SK-N-SH (cell line): ENCODE data around the gene NR1I2. TPM values are rescaled to one million over a fixed set of nuclear protein-coding genes. Genes with fewer than 3 reads are reported as not detected.

Experiments
- CTCF ChIA-PET: fragments of 300-600, 350-600 bp; formaldehyde crosslinking; extraction: SDS; loops from one replicate; lab custom pipeline; 2021; lab: Yijun Ruan, JAX
- POLR2A ChIA-PET: fragments of 350-600 bp; sonication (Branson Sonifier 250); formaldehyde crosslinking; extraction: SDS; loops from one replicate; lab custom pipeline; 2020; ENCODE audit warnings: antibody characterized with exemption, inconsistent platforms; lab: Yijun Ruan, JAX
- DNase-seq: peaks from one replicate; pipeline ENCODE4 v3.0.0; 2012
- H2AFZ ChIP-seq: fragments of 200-600 bp; sonication (generic); 2 replicates; pipeline ENCODE4 v1.8.1; 2016; ENCODE audit warnings: antibody characterized with exemption, mild to moderate bottlenecking, low read depth
- H3F3A ChIP-seq: fragments of 200-600 bp; sonication (generic); replicated peaks from 2 replicates; pipeline ENCODE3; 2016; ENCODE audit warnings: antibody characterized with exemption, mild to moderate bottlenecking; ENCODE audit not compliant: insufficient read depth
- H3K27ac ChIP-seq, 2 experiments: fragments of 200-500 bp in 1 of 2; fragments of 200-600 bp in 1 of 2; sonication (Bioruptor generic) in 1 of 2; sonication (generic), shearing (Covaris generic) in 1 of 2; 2 replicates each; pipeline versions ENCODE4 v1.5.1 to v1.6.1; 2014 to 2016; ENCODE audit warnings: low read depth in 2 of 2, inconsistent platforms in 1 of 2, low read length in 1 of 2, mild to moderate bottlenecking in 1 of 2, mixed read lengths in 1 of 2
- H3K27me3 ChIP-seq: fragments of 200-600 bp; sonication (generic), shearing (Covaris generic); 2 replicates; pipeline ENCODE4 v1.6.1; 2016; ENCODE audit warnings: mixed run types; ENCODE audit not compliant: insufficient read depth
- H3K36me3 ChIP-seq, 2 experiments: fragments of 200-500 bp in 1 of 2; fragments of 200-600 bp in 1 of 2; sonication (Bioruptor generic) in 1 of 2; sonication (generic) in 1 of 2; replicated peaks in 1 of 2; 2 replicates each; pipeline versions ENCODE3 to v1.5.1; 2014 to 2016; ENCODE audit warnings: low read length in 1 of 2, mild to moderate bottlenecking in 1 of 2; ENCODE audit not compliant: insufficient read depth in 2 of 2, control insufficient read depth in 1 of 2
- H3K4me1 ChIP-seq, 2 experiments: fragments of 200-500 bp in 1 of 2; fragments of 200-600 bp in 1 of 2; sonication (Bioruptor generic) in 1 of 2; sonication (generic), shearing (Covaris generic) in 1 of 2; 2 replicates each; pipeline versions ENCODE4 v1.5.1 to v1.6.1; 2014 to 2016; ENCODE audit warnings: low read depth in 1 of 2, low read length in 1 of 2, mixed run types in 1 of 2; ENCODE audit not compliant: insufficient read depth in 2 of 2, control insufficient read depth in 1 of 2
- H3K4me2 ChIP-seq: fragments of 200-600 bp; sonication (generic), shearing (Covaris generic); 2 replicates; pipeline ENCODE4 v1.6.1; 2017; ENCODE audit warnings: mixed run types
- H3K4me3 ChIP-seq, 2 experiments: fragments of 200-500 bp in 1 of 2; fragments of 200-600 bp in 1 of 2; sonication (Bioruptor generic) in 1 of 2; sonication (generic), shearing (Covaris generic) in 1 of 2; 2 replicates each; pipeline versions ENCODE4 v1.5.1 to v1.8.1; 2014 to 2016; ENCODE audit warnings: low read depth in 2 of 2, inconsistent platforms in 1 of 2, low read length in 1 of 2, mild to moderate bottlenecking in 1 of 2, mixed read lengths in 1 of 2, moderate library complexity in 1 of 2
- H3K79me2 ChIP-seq: fragments of 200-600 bp; sonication (generic); 2 replicates; pipeline ENCODE4 v1.8.1; 2017; ENCODE audit warnings: mild to moderate bottlenecking; ENCODE audit not compliant: insufficient read depth
- H3K9ac ChIP-seq: fragments of 200-600 bp; sonication (generic); 2 replicates; pipeline ENCODE4 v1.6.1; 2017; ENCODE audit warnings: mixed run types
- H3K9me2 ChIP-seq: fragments of 200-600 bp; sonication (generic); 2 replicates; pipeline ENCODE4 v1.6.1; 2017; ENCODE audit warnings: mixed run types
- H3K9me3 ChIP-seq: fragments of 200-600 bp; sonication (generic); 2 replicates; pipeline ENCODE4 v1.6.1; 2017; ENCODE audit warnings: mixed run types, mild to moderate bottlenecking, moderate library complexity
- H4K20me1 ChIP-seq: fragments of 200-600 bp; sonication (generic); 2 replicates; pipeline ENCODE4 v1.6.1; 2017; ENCODE audit warnings: mild to moderate bottlenecking, mixed run types; ENCODE audit not compliant: insufficient read depth
- CHD2 ChIP-seq: fragments of 150-350 bp; IDR thresholded peaks from 2 replicates; pipeline ENCODE4 v1.6.1; 2018; ENCODE audit warnings: low read length; ENCODE audit not compliant: partially characterized antibody
- FOXJ3 ChIP-seq: sonication (generic); formaldehyde crosslinking; IDR thresholded peaks from 2 replicates; pipeline ENCODE4 v1.5.1; 2020; ENCODE audit warnings: mild to moderate bottlenecking, missing genetic modification reagents
- FOXM1 ChIP-seq: IDR thresholded peaks from 2 replicates; pipeline ENCODE4 v1.4.0; 2012; ENCODE audit warnings: low read depth, mild to moderate bottlenecking
- GABPA ChIP-seq: IDR thresholded peaks from 2 replicates; pipeline ENCODE4 v1.4.0; 2012; ENCODE audit warnings: low read depth, mild to moderate bottlenecking
- GATA2 ChIP-seq: sonication (generic); formaldehyde crosslinking; IDR thresholded peaks from 2 replicates; pipeline ENCODE4 v1.5.0; 2020; ENCODE audit warnings: mild to moderate bottlenecking, missing genetic modification reagents
- MEF2A ChIP-seq: IDR thresholded peaks from 2 replicates; pipeline ENCODE4 v1.4.0; 2012; ENCODE audit warnings: low read depth, borderline replicate concordance
- MXI1 ChIP-seq: IDR thresholded peaks from 2 replicates; pipeline ENCODE4 v1.6.1; 2012; ENCODE audit warnings: mild to moderate bottlenecking, low read depth, low read length, improper control_type of control experiment
- NFIC ChIP-seq: IDR thresholded peaks from 2 replicates; pipeline ENCODE4 v1.4.0; 2012; ENCODE audit warnings: borderline replicate concordance
- NRF1 ChIP-seq: IDR thresholded peaks from 2 replicates; pipeline ENCODE4 v1.6.1; 2012; ENCODE audit warnings: low read depth, mild to moderate bottlenecking, low read length
- RCOR1 ChIP-seq: fragments of 150-350 bp; IDR thresholded peaks from 2 replicates; pipeline ENCODE4 v1.6.1; 2017; ENCODE audit warnings: antibody characterized with exemption, low read length
- SIN3A ChIP-seq: IDR thresholded peaks from 2 replicates; pipeline ENCODE4 v1.6.1; 2012; ENCODE audit warnings: low read depth, mild to moderate bottlenecking, low read length, moderate library complexity, borderline replicate concordance
- TCF12 ChIP-seq: IDR thresholded peaks from 2 replicates; pipeline ENCODE4 v1.4.0; 2012
- TEAD4 ChIP-seq: IDR thresholded peaks from 2 replicates; pipeline ENCODE4 v1.4.0; 2012; ENCODE audit warnings: mild to moderate bottlenecking, borderline replicate concordance; ENCODE audit not compliant: insufficient read depth
- YY1 ChIP-seq: IDR thresholded peaks from 2 replicates; pipeline ENCODE4 v1.4.0; 2012; ENCODE audit warnings: low read depth, mild to moderate bottlenecking
- WGBS: methylation state at CpG from one replicate; pipeline ENCODE4 v1.1.6; 2017; ENCODE audit warnings: low lambda C conversion rate; 5-methylcytosine and 5-hydroxymethylcytosine counted together
- polyA plus RNA-seq, 3 experiments: library from polyadenylated mRNA; depleted of rRNA; stranded (reverse); fragments of >200 nt; gene quantifications; 2 replicates each; pipeline ENCODE4 v1.2.3, GENCODE V29; 2012
- TF ChIP-seq, protein P1 (sequence below): IDR thresholded peaks from 2 replicates; pipeline ENCODE4; 2012
- TF ChIP-seq, protein P2 (sequence below): fragments of 200-600 bp; sonication (generic); IDR thresholded peaks from 2 replicates; pipeline ENCODE4 v1.6.1; 2017; ENCODE audit warnings: antibody characterized with exemption, mild to moderate bottlenecking, moderate library complexity
- TF ChIP-seq, protein P3 (sequence below): IDR thresholded peaks from 2 replicates; pipeline ENCODE4 v1.4.0; 2012; ENCODE audit warnings: low read depth, borderline replicate concordance
- TF ChIP-seq, protein P4 (sequence below): IDR thresholded peaks from 2 replicates; pipeline ENCODE4 v1.4.0; 2012; ENCODE audit warnings: low read depth, borderline replicate concordance
- TF ChIP-seq, protein P5 (sequence below): IDR thresholded peaks from 2 replicates; pipeline ENCODE4 v1.4.0; 2012; ENCODE audit warnings: low read depth

Gene NR1I2
- polyA plus RNA-seq, 1 of the 3 experiments (the other 2 are of a cell fraction), result 0.03 TPM

DNA sequence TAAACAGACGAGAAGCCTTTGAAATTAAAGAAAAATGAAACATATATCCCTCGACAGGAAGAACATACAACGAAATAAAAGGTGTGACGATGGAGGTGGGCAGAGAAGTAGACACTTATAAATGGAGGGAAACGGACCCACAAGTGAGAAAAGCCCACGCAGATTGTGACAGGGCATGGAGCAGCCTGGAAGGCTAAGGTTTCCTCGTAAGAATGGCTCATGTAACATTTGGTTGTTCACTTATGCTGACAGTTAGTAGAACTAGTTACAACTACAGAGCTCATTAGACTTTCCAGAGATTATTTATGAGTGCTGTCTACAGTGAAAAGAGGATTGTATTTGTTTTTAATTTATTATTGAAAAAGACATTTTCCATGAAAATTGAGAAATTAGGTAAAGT lies 82.6 kb downstream of the NR1I2 start:
- WGBS, result 98% methylated on average over 7 of the region's 7 CpGs
- CTCF ChIA-PET, result interaction anchor here (1.8 kb wide), 1 partner anchor 27 kb away, joined by 5 read pairs; no protein-coding TSS in a partner anchor
- no peak for DNase-seq
- Histone ChIP-seq H4K20me1 (no peaks in the 10 kb centered on the region), H3K4me1 (no peaks in the 10 kb centered on the region), H2AFZ (no peak overlapping the region), H3K9me3 (no peaks in the 10 kb centered on the region), H3K27me3 (no peaks in the 10 kb centered on the region), H3K4me3 (no peak overlapping the region), H3K4me2 (no peak overlapping the region), H3K9ac (no peak overlapping the region), H3K9me2 (no peaks in the 10 kb centered on the region), H3F3A (peaks cover 3% of the 10 kb centered on the region), H3K36me3 (peaks cover 38 to 60% of the 10 kb centered on the region in 2 experiments), H3K27ac (no peak overlapping the region), H3K79me2 (peaks cover 6% of the 10 kb centered on the region; the same call in 1 of the 2 replicates)
- no peak for TF ChIP-seq NFIC
- no peak for TF ChIP-seq FOXJ3 (CRISPR knock-in tag)
- TF ChIP-seq GATA2 (CRISPR knock-in tag), result no peak
- no peak for TF ChIP-seq TCF12
- no peak for TF ChIP-seq RCOR1
- TF ChIP-seq GABPA, result no peak
- TF ChIP-seq, protein P1, sequence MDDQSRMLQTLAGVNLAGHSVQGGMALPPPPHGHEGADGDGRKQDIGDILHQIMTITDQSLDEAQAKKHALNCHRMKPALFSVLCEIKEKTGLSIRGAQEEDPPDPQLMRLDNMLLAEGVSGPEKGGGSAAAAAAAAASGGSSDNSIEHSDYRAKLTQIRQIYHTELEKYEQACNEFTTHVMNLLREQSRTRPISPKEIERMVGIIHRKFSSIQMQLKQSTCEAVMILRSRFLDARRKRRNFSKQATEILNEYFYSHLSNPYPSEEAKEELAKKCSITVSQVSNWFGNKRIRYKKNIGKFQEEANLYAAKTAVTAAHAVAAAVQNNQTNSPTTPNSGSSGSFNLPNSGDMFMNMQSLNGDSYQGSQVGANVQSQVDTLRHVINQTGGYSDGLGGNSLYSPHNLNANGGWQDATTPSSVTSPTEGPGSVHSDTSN, result no peak
- TF ChIP-seq, protein P2, sequence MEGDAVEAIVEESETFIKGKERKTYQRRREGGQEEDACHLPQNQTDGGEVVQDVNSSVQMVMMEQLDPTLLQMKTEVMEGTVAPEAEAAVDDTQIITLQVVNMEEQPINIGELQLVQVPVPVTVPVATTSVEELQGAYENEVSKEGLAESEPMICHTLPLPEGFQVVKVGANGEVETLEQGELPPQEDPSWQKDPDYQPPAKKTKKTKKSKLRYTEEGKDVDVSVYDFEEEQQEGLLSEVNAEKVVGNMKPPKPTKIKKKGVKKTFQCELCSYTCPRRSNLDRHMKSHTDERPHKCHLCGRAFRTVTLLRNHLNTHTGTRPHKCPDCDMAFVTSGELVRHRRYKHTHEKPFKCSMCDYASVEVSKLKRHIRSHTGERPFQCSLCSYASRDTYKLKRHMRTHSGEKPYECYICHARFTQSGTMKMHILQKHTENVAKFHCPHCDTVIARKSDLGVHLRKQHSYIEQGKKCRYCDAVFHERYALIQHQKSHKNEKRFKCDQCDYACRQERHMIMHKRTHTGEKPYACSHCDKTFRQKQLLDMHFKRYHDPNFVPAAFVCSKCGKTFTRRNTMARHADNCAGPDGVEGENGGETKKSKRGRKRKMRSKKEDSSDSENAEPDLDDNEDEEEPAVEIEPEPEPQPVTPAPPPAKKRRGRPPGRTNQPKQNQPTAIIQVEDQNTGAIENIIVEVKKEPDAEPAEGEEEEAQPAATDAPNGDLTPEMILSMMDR, result no peak
- TF ChIP-seq, protein P3, sequence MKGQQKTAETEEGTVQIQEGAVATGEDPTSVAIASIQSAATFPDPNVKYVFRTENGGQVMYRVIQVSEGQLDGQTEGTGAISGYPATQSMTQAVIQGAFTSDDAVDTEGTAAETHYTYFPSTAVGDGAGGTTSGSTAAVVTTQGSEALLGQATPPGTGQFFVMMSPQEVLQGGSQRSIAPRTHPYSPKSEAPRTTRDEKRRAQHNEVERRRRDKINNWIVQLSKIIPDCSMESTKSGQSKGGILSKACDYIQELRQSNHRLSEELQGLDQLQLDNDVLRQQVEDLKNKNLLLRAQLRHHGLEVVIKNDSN, result no peak
- TF ChIP-seq FOXM1, result no peak
- TF ChIP-seq NRF1, result no peak
- TF ChIP-seq TEAD4, result no peak
- TF ChIP-seq CHD2, result no peak
- TF ChIP-seq, protein P4, sequence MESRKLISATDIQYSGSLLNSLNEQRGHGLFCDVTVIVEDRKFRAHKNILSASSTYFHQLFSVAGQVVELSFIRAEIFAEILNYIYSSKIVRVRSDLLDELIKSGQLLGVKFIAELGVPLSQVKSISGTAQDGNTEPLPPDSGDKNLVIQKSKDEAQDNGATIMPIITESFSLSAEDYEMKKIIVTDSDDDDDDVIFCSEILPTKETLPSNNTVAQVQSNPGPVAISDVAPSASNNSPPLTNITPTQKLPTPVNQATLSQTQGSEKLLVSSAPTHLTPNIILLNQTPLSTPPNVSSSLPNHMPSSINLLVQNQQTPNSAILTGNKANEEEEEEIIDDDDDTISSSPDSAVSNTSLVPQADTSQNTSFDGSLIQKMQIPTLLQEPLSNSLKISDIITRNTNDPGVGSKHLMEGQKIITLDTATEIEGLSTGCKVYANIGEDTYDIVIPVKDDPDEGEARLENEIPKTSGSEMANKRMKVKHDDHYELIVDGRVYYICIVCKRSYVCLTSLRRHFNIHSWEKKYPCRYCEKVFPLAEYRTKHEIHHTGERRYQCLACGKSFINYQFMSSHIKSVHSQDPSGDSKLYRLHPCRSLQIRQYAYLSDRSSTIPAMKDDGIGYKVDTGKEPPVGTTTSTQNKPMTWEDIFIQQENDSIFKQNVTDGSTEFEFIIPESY, result no peak
- no peak for TF ChIP-seq YY1
- TF ChIP-seq, protein P5, sequence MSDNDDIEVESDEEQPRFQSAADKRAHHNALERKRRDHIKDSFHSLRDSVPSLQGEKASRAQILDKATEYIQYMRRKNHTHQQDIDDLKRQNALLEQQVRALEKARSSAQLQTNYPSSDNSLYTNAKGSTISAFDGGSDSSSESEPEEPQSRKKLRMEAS, result no peak
- TF ChIP-seq MEF2A, result no peak
- no peak for TF ChIP-seq MXI1
- TF ChIP-seq SIN3A, result no peak
- POLR2A ChIA-PET, result no interaction called here

Other genes starting within 250 kb of the NR1I2 start
- not detected in 2 replicates for gene CD80, start 222.5 kb upstream of the NR1I2 start, polyA plus RNA-seq (2012; rRNA removed)
- gene ADPRH, start 202.6 kb upstream of the NR1I2 start, polyA plus RNA-seq (2012; rRNA removed), result 0.08 TPM in 1 of 2 replicates, not detected in the other
- 0.08 TPM in 1 of 2 replicates, not detected in the other for gene PLA1A, start 184.2 kb upstream of the NR1I2 start, polyA plus RNA-seq (2012; rRNA removed)
- gene POPDC2, start 121.5 kb upstream of the NR1I2 start, polyA plus RNA-seq (2012; rRNA removed), result 19.9 and 38.8 TPM in 2 replicates
- 15.1 and 21.5 TPM in 2 replicates for gene COX17, start 104.7 kb upstream of the NR1I2 start, polyA plus RNA-seq (2012; rRNA removed)
- gene CFAP91, start 79.1 kb upstream of the NR1I2 start, polyA plus RNA-seq (2012; rRNA removed), result 3.7 and 6.3 TPM in 2 replicates